GM12801 (cell line): Measurements from ENCODE around the gene ATP1B2.

Source experiments
- TF ChIP-seq, protein P1 (sequence below): IDR thresholded peaks from one replicate; pipeline ENCODE4 v1.5.1; 2011; ENCODE audit warnings: control low read depth; ENCODE audit not compliant: insufficient read length; ENCODE audit errors: extremely low read depth

The ATP1B2 gene

DNA sequence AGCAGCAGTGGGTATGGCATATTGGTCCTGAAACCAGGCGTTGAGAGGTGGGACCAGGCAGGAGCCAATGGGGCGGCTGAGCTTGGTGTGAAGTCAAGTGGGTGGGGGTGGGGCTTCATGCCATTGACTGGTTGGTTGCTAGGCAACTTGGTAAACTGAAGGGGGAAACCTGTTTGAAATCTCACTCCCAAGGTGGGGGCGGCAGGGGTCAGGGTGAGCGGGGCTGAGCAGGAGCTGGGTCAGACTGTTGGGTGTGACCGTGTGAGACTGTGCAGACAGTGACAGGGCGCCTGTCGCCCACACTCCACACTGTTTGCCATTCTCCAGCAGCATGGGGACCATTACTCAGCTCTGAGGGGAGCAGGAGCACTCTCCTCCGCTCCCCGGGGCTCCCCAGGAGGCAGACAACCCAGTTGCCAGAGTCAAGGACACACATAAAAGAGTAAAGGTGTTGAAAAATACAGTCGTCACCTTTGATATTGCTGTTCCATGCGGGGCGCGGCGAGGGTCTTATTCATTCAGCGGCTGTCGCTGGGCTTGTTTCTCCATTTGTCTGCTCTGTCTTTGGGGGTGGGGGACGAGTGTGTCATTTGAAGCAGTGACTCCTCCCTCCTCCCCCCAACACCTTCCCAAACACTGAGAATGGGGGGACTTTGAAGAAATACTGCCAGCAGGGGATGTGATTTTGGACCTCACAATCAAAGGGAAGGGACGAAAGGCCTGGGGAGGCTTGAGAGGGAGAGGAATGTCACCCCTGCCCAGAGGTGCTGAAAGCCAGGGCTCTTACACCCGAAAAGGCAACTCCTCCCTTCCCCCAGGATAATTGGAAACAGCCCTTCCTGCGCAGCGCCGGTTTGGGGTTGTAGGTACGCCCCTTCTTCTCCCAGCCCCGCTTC, 53.1 kb downstream of the ATP1B2 start:
- TF ChIP-seq, protein P1, sequence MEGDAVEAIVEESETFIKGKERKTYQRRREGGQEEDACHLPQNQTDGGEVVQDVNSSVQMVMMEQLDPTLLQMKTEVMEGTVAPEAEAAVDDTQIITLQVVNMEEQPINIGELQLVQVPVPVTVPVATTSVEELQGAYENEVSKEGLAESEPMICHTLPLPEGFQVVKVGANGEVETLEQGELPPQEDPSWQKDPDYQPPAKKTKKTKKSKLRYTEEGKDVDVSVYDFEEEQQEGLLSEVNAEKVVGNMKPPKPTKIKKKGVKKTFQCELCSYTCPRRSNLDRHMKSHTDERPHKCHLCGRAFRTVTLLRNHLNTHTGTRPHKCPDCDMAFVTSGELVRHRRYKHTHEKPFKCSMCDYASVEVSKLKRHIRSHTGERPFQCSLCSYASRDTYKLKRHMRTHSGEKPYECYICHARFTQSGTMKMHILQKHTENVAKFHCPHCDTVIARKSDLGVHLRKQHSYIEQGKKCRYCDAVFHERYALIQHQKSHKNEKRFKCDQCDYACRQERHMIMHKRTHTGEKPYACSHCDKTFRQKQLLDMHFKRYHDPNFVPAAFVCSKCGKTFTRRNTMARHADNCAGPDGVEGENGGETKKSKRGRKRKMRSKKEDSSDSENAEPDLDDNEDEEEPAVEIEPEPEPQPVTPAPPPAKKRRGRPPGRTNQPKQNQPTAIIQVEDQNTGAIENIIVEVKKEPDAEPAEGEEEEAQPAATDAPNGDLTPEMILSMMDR: no peak

DNA sequence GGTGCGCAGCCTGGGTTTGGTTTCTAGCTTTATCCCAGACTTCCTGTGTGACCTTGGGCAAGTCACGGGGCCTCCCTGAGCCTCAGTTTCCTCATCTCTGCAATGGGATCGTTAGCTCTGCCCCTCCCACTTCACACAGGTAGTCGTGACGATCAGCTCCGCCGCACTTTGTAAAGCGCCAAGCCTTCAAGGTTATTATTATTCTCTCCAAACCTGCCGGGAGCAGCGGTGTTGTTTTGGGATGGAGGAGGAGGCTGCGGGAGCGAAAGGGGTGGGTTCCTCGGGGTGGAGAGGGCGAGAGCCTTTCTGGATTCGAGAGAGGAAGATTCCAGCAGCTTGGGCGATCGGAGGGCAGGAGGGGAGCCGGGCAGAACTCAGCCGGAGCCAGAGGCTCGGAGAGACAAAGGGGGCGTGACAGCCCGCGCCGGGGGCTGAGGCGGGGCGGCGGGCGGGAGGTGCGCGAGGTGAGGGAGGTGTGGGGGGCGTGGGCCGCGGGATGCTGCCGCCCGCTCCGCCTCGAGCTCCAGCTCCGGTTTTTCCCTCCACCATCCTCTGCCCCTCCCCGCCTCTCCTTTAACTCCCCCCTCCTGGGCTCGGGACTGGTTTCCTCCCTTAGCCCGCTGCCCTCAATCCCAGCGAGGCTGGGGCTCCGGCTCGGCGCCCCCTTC, 54.0 kb downstream of the ATP1B2 start, which contains the start of gene EFNB3:
Gene EFNB3, plus strand, starts transcription at position 602 of the 668 bp plus-strand sequence. CDS start 397 bp downstream, outside the sequence.
- TF ChIP-seq, protein P1: no peak

DNA sequence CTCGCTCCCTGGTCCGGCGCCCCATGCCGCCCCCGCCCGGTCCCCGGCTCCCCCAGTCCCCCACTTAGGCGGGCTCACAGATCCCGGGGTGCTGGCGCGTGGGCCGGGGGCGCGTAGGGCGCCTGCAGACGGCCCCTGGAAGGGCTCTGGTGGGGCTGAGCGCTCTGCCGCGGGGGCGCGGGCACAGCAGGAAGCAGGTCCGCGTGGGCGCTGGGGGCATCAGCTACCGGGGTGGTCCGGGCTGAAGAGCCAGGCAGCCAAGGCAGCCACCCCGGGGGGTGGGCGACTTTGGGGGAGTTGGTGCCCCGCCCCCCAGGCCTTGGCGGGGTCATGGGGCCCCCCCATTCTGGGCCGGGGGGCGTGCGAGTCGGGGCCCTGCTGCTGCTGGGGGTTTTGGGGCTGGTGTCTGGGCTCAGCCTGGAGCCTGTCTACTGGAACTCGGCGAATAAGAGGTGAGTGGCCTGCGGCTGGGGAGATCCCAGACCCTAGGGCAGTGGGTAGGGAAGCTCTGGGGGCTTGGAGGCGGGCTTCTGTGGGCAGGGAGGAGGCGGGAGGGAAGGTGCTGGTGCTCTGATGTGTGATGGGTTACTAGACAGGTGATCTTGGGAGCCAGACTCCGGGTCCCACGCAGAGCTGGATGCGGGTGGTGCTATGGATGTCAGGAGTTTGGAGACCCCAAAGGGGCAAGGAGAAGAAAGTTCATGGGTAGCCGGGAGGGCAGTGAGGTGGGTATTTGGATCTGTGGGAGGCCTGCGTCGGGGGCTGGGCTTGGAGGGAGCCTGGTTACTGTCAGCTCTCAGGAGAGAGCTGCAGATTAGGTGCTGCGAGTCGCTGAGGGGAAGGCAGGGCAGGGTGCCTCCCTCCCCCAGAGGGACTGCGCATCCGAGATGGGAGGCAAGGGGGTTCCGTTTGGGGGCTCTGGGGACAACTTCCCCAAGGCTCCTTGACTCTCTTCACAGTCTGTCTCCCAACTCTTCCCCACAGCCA, 54.8 kb downstream of the ATP1B2 start:
- TF ChIP-seq, protein P1: no peak

DNA sequence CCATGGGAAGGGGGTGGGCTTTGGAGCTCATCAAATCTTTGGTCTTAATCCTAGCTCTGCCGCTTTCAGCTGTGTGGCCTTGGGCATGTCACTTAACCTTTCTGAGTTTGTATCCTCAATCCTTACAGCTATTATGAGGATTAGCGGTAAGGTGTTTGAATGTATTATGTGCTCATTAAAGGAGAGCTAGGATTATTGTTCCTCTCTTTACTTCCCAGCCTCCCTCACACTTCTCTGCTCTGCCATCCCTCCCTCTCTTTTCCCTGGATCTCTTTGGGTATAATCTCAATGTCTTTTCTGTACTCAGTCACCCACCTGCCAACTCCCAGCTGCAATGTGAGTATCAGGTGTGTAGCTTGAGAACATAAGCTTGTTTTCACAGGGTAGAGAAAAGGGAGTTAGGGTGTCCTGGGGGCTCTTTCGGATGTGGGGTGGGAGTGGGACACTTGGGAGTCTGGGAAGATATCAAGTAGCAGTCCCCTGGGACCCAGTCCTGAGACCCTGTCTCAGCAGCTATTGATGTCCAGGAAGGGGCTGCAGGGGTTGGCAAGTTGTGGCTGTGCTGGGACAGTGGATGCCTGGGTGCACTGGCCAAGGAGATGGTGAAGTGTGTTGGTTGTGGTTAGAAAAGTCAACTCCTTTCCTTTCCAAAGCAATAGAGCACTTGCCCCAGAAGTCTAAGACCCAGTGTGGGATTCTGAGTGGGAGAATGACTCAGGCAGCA, 56.1 kb downstream of the ATP1B2 start:
- TF ChIP-seq, protein P1: no peak
